Mucosa of descending colon (tissue), 3 donors: ENCODE measurements around the gene PHF20. TPM values are rescaled to one million over a fixed set of nuclear protein-coding genes. Genes with fewer than 3 reads are reported as not detected.

Experiments
- ATAC-seq: fragments of 200-7000 bp; cut with Tn5 transposase; one replicate; pipeline ENCODE4 v1.9.1; 2020; ENCODE audit warnings: mild to moderate bottlenecking, moderate library complexity
- DNase-seq, 3 donors: peaks; one replicate each; pipeline ENCODE4 v3.0.0-alpha.2; 2020
- H3K36me3 ChIP-seq: fragments of 200-600 bp; one replicate; pipeline ENCODE4 v1.8.0; 2021; ENCODE audit warnings: low read depth, mild to moderate bottlenecking
- H3K4me1 ChIP-seq: fragments of 200-600 bp; one replicate; pipeline ENCODE4 v1.8.0; 2021; ENCODE audit warnings: low read depth, mild to moderate bottlenecking
- H3K4me3 ChIP-seq: fragments of 200-600 bp; one replicate; pipeline ENCODE4 v1.8.0; 2021; ENCODE audit warnings: mild to moderate bottlenecking
- H3K9me3 ChIP-seq: fragments of 200-600 bp; one replicate; pipeline ENCODE4 v1.8.0; 2021; ENCODE audit warnings: mild to moderate bottlenecking
- intact Hi-C, 2 donors: fragments of 100-400 bp; cut with DNase I in 1 of 2; cut with micrococcal nuclease in 1 of 2; formaldehyde crosslinking; loops; one replicate each; pipeline versions ENCODE4 v1.11.0 to v1.11.1; 2022; cut with DNase I, micrococcal nuclease
- total RNA-seq, 3 donors: library from RNA; stranded (reverse); fragmentation: NEBNext Ultra II Directional in 2 of 3; extraction: Animal tissue kit (Norgen Biotek cat#: 25700) in 2 of 3; gene quantifications; one replicate each; pipeline versions ENCODE4 v1.2.1 to v1.2.4, GENCODE V29; 2021 to 2023
- TF ChIP-seq, protein P1 (sequence below): fragments of 200-600 bp; IDR thresholded peaks from one replicate; pipeline ENCODE4 v1.8.0; 2022; ENCODE audit warnings: antibody characterized with exemption, mild to moderate bottlenecking
- donor health status: DM: no; HTN: no; CAD: no; lungs with moderate emphysema.
- donor health status: DM: no; HTN: no; CAD: no.
- donor health status: DM: no; HTN: yes; CAD: no.

The PHF20 gene
- total RNA-seq, 3 donors from 2014 or later = 23.3 to 61.1 (median 28.5) TPM

DNA sequence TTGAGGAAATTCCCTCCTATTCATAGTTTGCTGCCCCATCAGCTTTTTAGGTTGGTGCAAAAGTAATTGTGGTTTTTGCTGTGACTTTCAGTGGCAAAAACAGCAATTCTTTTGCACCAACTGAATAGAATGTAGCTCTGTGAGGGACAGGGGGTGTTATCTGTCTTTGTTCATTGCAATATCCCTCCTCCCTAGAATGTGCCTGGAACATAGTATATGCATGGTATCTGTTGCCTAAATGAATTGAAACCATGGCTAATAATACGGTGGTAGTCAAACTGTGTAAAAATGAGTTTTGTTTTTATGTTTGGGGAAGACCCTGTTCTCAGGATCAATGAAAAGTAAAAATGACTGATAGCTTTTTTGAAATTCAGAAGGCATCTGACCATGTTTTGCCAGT is 137.4 kb downstream of the PHF20 start:
- Histone ChIP-seq H3K36me3 (no peaks in the 10 kb centered on the region), H3K4me3 (no peak overlapping the region), H3K9me3 (no peaks in the 10 kb centered on the region), H3K4me1 (no peaks in the 10 kb centered on the region)
- TF ChIP-seq, protein P1, sequence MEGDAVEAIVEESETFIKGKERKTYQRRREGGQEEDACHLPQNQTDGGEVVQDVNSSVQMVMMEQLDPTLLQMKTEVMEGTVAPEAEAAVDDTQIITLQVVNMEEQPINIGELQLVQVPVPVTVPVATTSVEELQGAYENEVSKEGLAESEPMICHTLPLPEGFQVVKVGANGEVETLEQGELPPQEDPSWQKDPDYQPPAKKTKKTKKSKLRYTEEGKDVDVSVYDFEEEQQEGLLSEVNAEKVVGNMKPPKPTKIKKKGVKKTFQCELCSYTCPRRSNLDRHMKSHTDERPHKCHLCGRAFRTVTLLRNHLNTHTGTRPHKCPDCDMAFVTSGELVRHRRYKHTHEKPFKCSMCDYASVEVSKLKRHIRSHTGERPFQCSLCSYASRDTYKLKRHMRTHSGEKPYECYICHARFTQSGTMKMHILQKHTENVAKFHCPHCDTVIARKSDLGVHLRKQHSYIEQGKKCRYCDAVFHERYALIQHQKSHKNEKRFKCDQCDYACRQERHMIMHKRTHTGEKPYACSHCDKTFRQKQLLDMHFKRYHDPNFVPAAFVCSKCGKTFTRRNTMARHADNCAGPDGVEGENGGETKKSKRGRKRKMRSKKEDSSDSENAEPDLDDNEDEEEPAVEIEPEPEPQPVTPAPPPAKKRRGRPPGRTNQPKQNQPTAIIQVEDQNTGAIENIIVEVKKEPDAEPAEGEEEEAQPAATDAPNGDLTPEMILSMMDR = no peak
- intact Hi-C loops = no loop called here
- ATAC-seq = no peak
- no peak for DNase-seq

GRCh38 chr20:35909796-35910195 is 138.0 kb downstream of the PHF20 start:
- ATAC-seq = no peak
- Histone ChIP-seq H3K4me1 (no peaks in the 10 kb centered on the region), H3K9me3 (no peaks in the 10 kb centered on the region), H3K36me3 (no peaks in the 10 kb centered on the region), H3K4me3 (no peak overlapping the region)
- TF ChIP-seq, protein P1 = no peak
- intact Hi-C loops = no loop called here
- DNase-seq = no peak

GRCh38 chr20:35910254-35910653 is 138.4 kb downstream of the PHF20 start:
- Histone ChIP-seq H3K4me1 (no peaks in the 10 kb centered on the region), H3K36me3 (no peaks in the 10 kb centered on the region), H3K4me3 (no peak overlapping the region), H3K9me3 (no peaks in the 10 kb centered on the region)
- TF ChIP-seq, protein P1 = no peak
- intact Hi-C loops = no loop called here
- ATAC-seq (no peak), DNase-seq (no peak)

DNA sequence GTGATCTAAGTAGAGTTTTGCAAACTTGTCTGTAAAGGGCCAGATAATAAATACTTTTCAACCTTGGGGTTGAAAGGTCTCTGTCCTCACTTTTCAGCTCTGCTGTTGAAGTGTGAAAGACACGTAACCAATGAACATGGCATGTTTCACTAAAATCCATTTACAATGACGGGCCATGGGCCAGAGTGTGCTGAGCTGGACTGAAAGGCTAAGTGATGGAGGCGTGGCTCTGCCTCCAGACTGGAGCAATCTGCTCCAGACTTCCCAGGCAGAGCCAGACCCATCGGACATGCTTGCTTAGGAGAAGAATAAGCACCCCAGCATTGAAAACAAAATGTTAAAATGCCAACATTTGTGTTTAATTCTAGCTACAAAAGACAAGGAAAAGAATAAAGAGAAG is 141.1 kb downstream of the PHF20 start:
- intact Hi-C loops = no loop called here
- TF ChIP-seq, protein P1 = no peak
- Histone ChIP-seq H3K4me1 (no peaks in the 10 kb centered on the region), H3K4me3 (no peak overlapping the region), H3K36me3 (no peaks in the 10 kb centered on the region), H3K9me3 (no peaks in the 10 kb centered on the region)
- ATAC-seq (no peak), DNase-seq (no peak)

DNA sequence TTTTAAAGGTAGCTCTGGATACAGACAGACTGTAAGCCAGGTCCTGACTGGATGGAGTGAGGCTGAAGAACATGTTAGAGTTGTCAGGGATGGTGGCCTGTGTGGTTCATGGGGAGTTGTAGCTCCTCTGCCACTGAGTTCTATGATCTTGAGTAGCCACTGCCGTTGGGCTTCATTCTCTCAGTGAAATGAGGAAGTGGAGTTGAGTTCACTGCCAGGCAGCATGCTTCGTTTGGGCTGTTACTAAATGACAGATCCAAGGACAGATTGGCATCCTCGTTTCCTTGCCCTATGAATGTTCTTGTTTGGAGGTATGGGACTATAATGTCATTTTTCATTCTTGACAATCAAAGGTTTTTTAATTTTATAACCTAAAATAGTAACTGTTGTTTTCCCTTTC is 145.3 kb downstream of the PHF20 start:
- no peaks in the 10 kb centered on the region for H3K36me3 ChIP-seq
- H3K4me1 ChIP-seq = no peaks in the 10 kb centered on the region
- no peaks in the 10 kb centered on the region for H3K9me3 ChIP-seq
- intact Hi-C loops = no loop called here
- H3K4me3 ChIP-seq = no peak overlapping the region
- DNase-seq = no peak
- TF ChIP-seq, protein P1 = no peak
- ATAC-seq = no peak

GRCh38 chr20:35918021-35918420 is 146.2 kb downstream of the PHF20 start:
- intact Hi-C loops = no loop called here
- H3K4me1 ChIP-seq = no peaks in the 10 kb centered on the region
- DNase-seq (no peak), ATAC-seq (no peak)
- H3K36me3 ChIP-seq = no peaks in the 10 kb centered on the region
- H3K9me3 ChIP-seq = no peaks in the 10 kb centered on the region
- TF ChIP-seq, protein P1 = no peak
- no peak overlapping the region for H3K4me3 ChIP-seq
